Measurements from ENCODE around the gene GEMIN5.

The GEMIN5 gene

GRCh38 chr5:154878642-154879335, 59.2 kb downstream of the GEMIN5 start:
- no peak for DNase-seq

DNA sequence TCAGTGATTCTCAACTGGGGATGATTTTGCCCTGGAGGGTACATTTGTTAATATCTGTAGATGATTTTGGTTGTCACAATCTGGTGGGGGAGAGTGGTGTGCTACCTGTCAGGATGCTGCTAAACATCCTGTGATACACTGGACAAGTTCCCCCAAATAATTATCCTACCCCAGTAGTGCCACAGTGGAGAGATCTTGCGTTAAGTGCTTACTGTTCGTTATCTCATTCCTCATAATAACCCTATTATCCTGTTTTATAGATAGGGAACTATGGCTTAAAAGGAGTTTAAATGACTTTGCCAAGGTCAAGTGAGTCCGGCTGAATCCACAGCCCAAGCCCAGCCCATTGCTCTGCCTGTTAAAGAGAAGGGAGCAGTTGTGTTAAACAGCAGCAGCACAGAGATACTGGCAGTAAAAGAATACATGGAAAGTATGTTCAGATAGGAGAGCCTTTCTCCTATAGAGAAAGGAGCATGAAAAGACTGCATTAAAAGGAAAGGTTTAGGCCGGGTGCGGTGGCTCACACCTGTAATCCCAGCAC, 64.2 kb downstream of the GEMIN5 start:
- no peak for DNase-seq

GRCh38 chr5:154871734-154872133, 66.3 kb downstream of the GEMIN5 start:
- no peak for DNase-seq

DNA sequence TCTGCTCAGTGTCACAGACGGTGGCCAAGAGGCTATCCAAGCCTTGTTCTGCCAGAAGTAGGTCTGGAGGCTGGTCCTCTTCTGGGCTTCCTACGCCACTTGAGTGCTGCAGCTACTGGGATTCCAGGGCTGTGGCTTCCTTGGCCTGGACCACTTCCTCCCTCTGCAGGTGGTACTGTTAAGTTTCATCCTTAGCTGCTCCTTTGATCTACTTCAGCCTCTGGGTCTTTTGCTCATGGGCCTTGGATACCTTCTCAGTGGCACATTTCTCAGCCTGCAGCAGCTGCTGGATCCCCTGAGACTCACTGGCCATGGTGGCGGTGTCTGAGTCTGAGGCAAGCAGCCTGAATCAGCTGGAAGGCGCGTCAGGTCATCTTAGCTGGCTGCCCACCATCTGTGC, 69.3 kb downstream of the GEMIN5 start:
- no peak for DNase-seq

- DNase-seq = no peak
Observed at GRCh38 chr5:154866841-154867240, 71.2 kb downstream of the GEMIN5 start.

- DNase-seq = no peak
Observed at GRCh38 chr5:154865466-154866184, 72.4 kb downstream of the GEMIN5 start.

- no peak for DNase-seq
Observed at GRCh38 chr5:154863291-154864080, 74.5 kb downstream of the GEMIN5 start.

DNA sequence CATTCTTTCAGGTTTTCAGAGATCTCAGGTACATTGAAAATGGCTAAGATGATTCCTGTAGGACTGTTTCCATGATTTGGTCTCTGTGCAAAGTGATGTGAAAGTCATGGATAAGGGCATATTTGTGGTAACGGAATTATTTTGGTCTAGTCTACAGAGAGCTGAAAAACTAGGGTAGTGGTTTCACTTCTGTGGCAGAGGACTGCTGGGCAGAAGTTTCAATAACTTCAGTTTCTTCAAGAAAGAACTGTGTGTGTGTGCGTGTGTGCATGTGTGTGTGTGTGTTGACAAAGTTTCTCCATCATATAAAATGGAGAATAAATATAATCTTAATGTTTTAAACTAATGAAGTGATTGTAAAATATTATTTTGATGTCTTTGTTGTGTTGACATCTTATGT, 75.2 kb downstream of the GEMIN5 start:
- DNase-seq = no peak

DNA sequence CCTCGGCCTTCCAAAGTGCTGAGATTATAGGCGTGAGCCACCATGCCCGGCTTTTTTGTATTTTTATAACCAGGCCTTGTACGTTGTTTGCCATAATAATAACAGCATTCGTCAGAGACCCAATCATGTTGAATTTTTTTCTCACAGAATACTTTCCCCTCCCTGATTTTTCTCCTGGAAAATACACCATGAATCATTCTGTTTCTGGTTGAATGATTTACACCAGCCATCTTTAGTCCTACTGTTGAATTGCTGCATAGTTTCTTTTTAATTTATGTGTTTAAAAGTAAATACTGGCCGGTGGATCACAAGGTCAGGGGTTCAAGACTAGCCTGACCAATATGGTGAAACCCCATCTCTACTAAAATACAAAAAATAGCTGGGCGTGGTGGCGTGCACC, 76.1 kb downstream of the GEMIN5 start:
- no peak for DNase-seq

- no peak for DNase-seq
Observed at GRCh38 chr5:154860765-154861164, 77.2 kb downstream of the GEMIN5 start.

- DNase-seq = peak; percentile 13
Observed at GRCh38 chr5:154860123-154860522, 77.9 kb downstream of the GEMIN5 start.

GRCh38 chr5:154858972-154859871, 78.8 kb downstream of the GEMIN5 start:
- DNase-seq = peak; percentile 8

DNA sequence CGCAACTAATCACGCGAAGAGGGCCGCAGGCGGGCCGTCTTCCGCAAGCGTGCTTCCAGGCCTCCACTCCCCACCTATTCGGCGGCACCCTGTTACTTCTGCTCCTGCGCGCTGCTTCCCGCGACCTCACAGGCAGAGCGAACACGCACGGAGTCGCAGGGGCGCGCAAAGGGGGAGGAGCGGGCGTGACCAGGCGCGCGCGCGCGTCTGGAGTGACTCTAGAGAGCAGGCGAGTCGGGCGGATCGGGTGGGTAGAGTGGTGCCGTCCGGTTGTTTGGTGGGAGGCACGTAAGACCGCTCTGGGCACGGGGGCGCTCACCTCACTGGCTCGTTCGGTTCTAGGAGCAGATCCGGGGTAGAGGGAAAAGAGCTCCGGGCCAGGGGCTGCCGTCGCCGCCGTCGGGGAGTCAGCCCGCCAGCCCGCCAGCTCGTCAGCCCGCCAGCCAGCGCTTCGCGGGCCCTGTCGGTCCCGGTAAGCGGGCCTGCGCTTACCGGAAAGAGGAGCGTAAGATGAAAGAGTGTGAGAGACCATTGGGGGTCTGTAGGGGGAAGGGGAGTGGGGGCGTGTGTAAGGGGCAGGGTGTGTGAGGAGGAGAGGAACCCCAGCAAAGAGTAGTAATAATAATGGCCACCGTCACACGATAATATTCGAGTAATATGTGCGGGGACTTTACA, 79.6 kb downstream of the GEMIN5 start, which contains the start of gene CNOT8:
TSS of gene CNOT8 (plus strand) at position 331 of the 675 bp plus-strand sequence. CDS start 4,652 bp downstream, outside the sequence.
- peak; percentile 98 for DNase-seq

GRCh38 chr5:154857530-154858296, 80.3 kb downstream of the GEMIN5 start:
- peak; percentile 85 for DNase-seq

- DNase-seq = no peak
Observed at GRCh38 chr5:154851351-154851750, 86.7 kb downstream of the GEMIN5 start.

DNA sequence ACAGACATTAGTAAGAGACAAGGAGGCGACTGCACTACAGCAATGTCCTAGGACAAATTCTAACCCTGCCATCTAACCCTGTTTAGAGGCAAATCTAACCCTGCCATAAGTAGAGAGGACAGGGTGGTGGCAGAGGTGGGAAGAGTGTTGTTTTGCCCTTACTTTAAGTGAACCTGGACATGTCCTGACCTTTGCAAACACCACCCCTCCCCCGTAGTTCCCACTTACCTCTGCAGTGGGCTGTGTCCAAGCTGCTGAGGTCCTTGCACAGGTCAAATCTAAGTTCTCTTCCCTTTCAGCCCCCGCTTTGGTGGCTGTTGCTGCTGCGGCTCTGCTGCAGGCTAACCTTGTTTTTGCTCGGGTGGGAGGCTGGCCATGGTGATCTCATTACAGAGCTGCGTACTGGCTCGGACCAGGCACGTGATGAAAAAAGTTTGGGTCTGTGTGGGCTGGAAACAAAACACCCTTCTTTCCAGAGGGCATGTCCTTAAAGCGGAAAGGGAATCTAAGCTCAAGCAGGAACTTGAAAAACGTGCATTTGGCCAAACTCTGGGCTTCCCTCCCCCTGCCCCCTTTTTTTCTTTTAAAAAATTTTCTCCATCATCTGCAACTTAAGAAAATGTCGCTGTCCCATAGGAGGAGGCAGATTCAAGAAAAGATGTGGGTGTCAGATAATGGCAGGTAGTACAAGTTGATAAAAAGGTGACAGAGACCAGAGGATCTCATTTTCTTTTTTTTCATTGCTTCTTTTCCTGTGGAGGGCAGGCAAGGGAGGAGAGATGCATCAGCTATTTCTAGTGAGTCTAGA, 87.6 kb downstream of the GEMIN5 start, which contains the start of gene FAXDC2:
TSS of gene FAXDC2 (minus strand) at position 349 of the 808 bp plus-strand sequence. CDS start 12,425 bp downstream, outside the sequence.
- DNase-seq = no peak

DNA sequence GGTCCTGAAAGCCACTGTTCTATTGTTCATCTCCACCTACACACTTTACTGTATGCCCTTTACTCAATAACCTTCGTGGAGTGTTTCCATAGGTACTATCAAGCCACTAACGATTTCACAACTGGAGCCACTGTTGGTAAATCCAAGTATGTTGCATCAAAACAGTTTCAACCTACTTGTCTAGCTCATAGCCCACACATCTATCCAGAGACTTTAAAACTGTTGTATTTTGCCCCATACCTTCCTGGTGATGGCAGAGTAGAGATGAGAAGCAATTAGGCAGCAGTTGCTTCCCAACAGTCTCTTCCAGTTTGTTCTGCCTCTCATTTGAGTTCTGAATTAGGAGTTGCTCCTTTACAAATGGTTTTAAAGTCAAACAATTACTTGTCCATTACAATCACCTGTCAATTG, 88.2 kb downstream of the GEMIN5 start:
- DNase-seq = no peak

DNA sequence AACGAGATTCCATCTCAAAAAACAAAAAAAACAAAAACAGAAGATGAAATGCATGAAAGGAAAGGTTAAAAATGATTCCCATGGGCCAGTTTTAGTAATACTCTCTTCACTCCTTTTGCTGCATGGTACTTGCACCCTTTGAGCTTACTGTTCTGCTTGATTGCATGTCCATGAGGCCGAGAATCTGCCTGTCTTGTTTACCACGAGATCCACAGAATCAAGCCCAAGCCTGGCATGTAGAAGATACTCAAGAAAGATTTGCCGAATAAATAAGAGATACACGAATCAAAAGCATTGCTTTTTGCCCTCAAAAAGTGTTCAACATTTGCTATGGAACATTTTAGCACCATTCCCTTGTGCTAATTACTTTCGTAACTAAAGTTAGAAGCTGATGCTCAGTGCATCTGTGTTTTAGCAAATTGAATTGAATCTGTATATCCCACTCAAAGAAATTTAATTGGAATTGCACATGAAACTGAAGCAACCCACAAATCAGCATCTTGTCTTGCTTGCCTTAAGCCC, 88.7 kb downstream of the GEMIN5 start:
- no peak for DNase-seq

DNA sequence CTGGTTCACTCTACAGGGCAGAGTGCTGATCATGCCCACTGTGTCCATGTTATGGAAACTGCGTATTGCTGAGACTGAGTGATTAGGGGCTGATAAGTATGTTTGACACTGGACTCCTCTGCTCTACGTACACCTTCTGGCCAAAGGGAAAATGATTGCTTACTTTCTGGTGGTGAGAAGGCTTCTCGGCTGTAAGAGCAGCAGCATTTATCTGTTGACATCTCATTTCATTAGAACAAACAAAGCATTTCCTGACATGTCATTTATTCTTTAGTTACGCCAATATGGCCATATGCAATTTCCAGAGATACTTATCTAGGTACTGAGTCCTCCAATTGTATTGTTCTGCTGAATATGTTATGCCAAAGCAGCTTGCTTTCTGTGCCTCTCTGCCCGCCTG, 93.2 kb downstream of the GEMIN5 start:
- no peak for DNase-seq
